ENCODE measurements around the gene ANO5. TPM values are rescaled to one million over a fixed set of nuclear protein-coding genes. Genes with fewer than 3 reads are reported as not detected.

ANO5 gene, protein sequence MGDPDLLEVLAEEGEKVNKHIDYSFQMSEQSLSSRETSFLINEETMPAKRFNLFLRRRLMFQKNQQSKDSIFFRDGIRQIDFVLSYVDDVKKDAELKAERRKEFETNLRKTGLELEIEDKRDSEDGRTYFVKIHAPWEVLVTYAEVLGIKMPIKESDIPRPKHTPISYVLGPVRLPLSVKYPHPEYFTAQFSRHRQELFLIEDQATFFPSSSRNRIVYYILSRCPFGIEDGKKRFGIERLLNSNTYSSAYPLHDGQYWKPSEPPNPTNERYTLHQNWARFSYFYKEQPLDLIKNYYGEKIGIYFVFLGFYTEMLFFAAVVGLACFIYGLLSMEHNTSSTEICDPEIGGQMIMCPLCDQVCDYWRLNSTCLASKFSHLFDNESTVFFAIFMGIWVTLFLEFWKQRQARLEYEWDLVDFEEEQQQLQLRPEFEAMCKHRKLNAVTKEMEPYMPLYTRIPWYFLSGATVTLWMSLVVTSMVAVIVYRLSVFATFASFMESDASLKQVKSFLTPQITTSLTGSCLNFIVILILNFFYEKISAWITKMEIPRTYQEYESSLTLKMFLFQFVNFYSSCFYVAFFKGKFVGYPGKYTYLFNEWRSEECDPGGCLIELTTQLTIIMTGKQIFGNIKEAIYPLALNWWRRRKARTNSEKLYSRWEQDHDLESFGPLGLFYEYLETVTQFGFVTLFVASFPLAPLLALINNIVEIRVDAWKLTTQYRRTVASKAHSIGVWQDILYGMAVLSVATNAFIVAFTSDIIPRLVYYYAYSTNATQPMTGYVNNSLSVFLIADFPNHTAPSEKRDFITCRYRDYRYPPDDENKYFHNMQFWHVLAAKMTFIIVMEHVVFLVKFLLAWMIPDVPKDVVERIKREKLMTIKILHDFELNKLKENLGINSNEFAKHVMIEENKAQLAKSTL
- under 0.01 TPM in 1 of 2 replicates, not detected in the other for total RNA-seq

DNA sequence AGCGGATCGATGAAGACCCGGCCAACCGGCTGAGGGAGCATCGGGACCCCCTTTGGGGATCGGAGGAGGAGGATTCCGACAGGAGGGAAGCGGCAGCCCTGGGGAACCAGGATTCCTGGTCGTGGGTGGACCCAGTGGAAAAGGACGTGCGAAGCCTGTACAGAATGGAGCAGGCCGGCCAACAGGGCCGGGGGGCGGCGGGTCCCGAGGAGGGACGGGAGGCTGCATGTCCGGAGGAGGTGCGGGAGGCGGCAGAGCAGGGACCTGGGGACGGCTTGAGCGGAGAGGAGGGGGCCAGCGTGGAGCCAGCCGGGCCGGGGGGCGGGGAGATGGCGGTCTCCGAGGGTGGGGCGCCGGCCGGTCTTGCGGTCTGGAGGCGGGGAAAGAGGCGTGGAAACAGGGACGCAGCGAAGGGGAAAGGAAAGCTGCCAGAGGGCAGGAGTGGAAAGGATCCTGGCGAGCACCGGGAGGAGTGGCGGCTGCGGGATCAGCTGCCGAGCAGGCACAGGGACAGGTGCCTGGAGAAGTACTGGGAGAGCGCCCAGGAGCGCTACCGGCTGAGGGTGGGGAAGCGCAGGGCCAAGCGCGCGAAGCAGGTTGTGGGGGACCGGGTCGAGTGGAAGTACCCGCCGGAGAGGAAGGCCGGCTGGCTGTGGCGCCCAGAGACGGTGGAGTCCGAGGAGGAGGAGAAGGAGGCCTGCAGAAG is at the start of gene ANO5:
TSS of gene ANO5 (plus strand) at position 444 of the 706 bp plus-strand sequence. CDS start 408 bp downstream, outside the sequence.

Other genes with a start within 250 kb of the ANO5 start
- not detected in 2 replicates for gene SLC17A6, start 145.3 kb downstream of the ANO5 start, total RNA-seq